Upper lobe of left lung (tissue), 4 donors: ENCODE measurements around the gene PWWP2B.

Source experiments
- EP300 ChIP-seq, 4 donors: sonication (generic); formaldehyde crosslinking; IDR thresholded peaks; one replicate each; pipeline ENCODE4 v1.5.1; 2017; ENCODE audit warnings: antibody characterized with exemption in 4 of 4, control low read depth in 2 of 4
- POLR2A ChIP-seq, 4 donors: fragments of 450-650 bp; IDR thresholded peaks; one replicate each; pipeline ENCODE4 v1.5.1; 2016 to 2017; ENCODE audit warnings: antibody characterized with exemption in 4 of 4, mild to moderate bottlenecking in 2 of 4
- POLR2AphosphoS5 ChIP-seq, 2 donors: sonication (generic); formaldehyde crosslinking; IDR thresholded peaks; one replicate each; pipeline ENCODE4 v1.5.1; 2017; ENCODE audit warnings: antibody characterized with exemption in 2 of 2
- TF ChIP-seq, protein P1 (sequence below), 6 experiments: fragments of 450-650 bp in 4 of 6; fragments of 200-600 bp in 2 of 6; sonication (generic) in 2 of 6; IDR thresholded peaks; one replicate each; pipeline ENCODE4 v1.5.1; 2016 to 2019; ENCODE audit warnings: antibody characterized with exemption in 6 of 6

- TF ChIP-seq EP300 (IDR thresholded peaks at IDR 0.05) (no peak), POLR2A (IDR thresholded peaks at IDR 0.05) (no peak), POLR2AphosphoS5 (IDR thresholded peaks at IDR 0.05) (no peak)
- TF ChIP-seq, protein P1, sequence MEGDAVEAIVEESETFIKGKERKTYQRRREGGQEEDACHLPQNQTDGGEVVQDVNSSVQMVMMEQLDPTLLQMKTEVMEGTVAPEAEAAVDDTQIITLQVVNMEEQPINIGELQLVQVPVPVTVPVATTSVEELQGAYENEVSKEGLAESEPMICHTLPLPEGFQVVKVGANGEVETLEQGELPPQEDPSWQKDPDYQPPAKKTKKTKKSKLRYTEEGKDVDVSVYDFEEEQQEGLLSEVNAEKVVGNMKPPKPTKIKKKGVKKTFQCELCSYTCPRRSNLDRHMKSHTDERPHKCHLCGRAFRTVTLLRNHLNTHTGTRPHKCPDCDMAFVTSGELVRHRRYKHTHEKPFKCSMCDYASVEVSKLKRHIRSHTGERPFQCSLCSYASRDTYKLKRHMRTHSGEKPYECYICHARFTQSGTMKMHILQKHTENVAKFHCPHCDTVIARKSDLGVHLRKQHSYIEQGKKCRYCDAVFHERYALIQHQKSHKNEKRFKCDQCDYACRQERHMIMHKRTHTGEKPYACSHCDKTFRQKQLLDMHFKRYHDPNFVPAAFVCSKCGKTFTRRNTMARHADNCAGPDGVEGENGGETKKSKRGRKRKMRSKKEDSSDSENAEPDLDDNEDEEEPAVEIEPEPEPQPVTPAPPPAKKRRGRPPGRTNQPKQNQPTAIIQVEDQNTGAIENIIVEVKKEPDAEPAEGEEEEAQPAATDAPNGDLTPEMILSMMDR (IDR thresholded peaks at IDR 0.05): no peak
Observed at GRCh38 chr10:132398566-132398991, 1.6 kb downstream of the PWWP2B start.
